Left ventricle myocardium inferior (tissue), 1 donor: ENCODE measurements around the gene PAFAH1B2. TPM values are rescaled to one million over a fixed set of nuclear protein-coding genes. Genes with fewer than 3 reads are reported as not detected.

Experiments used
- DNase-seq: peaks from one replicate; pipeline ENCODE4 v3.0.0-alpha.2; 2020
- H3K27ac ChIP-seq: fragments of 200-600 bp; replicated peaks from 2 replicates; pipeline ENCODE4 v1.8.0; 2021
- H3K27me3 ChIP-seq: fragments of 200-600 bp; 2 replicates; pipeline ENCODE4 v1.8.0; 2021; ENCODE audit warnings: low read depth
- H3K36me3 ChIP-seq: fragments of 200-600 bp; 2 replicates; pipeline ENCODE4 v1.8.0; 2021
- H3K4me1 ChIP-seq: fragments of 200-600 bp; 2 replicates; pipeline ENCODE4 v1.8.0; 2021
- H3K4me3 ChIP-seq: fragments of 200-600 bp; 2 replicates; pipeline ENCODE4 v1.8.0; 2021; ENCODE audit warnings: mild to moderate bottlenecking, moderate library complexity
- H3K9me3 ChIP-seq: fragments of 200-600 bp; replicated peaks from 2 replicates; pipeline ENCODE4 v1.8.0; 2021
- intact Hi-C: fragments of 100-400 bp; cut with micrococcal nuclease; formaldehyde crosslinking; loops from one replicate; pipeline ENCODE4 v1.11.0; 2022
- total RNA-seq: library from RNA; stranded (reverse); fragmentation: NEBNext Ultra II Directional; extraction: Animal tissue kit (Norgen Biotek cat#: 25700); gene quantifications from one replicate; pipeline ENCODE4 v1.2.1, GENCODE V29; 2021
- TF ChIP-seq, protein P1 (sequence below): fragments of 200-600 bp; IDR thresholded peaks from 2 replicates; pipeline ENCODE4 v1.8.0; 2021; ENCODE audit warnings: antibody characterized with exemption, mild to moderate bottlenecking, borderline replicate concordance
- donor health status: DM: no; HTN: yes; CAD: no; lungs with severe emphysema.

PAFAH1B2 gene
- total RNA-seq, 1 donor from 2014 or later = 51.5 TPM

DNA sequence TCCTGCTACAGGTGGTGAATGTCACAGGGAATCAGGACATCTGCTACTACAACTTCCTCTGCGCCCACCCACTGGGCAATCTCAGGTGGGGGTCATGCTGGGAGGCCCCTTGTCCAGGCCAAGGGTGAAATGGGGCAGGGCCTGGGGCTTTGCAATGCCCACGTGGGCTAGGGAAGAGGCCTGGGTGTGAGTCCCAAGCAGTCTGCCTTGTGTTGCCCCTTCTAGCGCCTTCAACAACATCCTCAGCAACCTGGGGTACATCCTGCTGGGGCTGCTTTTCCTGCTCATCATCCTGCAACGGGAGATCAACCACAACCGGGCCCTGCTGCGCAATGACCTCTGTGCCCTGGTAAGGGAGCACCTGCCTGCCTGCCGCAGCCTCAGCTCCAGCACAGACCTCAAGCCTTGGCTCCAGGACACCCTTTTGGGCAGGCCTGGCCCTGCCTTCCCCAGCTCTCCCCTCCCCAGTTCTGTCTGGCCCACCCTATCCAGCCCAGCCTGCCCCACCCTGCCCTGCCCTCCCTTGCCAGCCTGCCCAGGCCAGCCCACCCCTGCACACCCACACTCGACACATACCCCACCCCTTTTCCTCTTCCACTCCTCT is 46.0 kb downstream of the PAFAH1B2 start:
- Histone ChIP-seq H3K27me3 (no peaks in the 10 kb centered on the region), H3K27ac (no peak overlapping the region), H3K4me3 (no peak overlapping the region), H3K9me3 (no peaks in the 10 kb centered on the region), H3K4me1 (no peaks in the 10 kb centered on the region), H3K36me3 (peaks cover 85% of the 10 kb centered on the region)
- intact Hi-C loops = no loop called here
- no peak for DNase-seq
- TF ChIP-seq, protein P1, sequence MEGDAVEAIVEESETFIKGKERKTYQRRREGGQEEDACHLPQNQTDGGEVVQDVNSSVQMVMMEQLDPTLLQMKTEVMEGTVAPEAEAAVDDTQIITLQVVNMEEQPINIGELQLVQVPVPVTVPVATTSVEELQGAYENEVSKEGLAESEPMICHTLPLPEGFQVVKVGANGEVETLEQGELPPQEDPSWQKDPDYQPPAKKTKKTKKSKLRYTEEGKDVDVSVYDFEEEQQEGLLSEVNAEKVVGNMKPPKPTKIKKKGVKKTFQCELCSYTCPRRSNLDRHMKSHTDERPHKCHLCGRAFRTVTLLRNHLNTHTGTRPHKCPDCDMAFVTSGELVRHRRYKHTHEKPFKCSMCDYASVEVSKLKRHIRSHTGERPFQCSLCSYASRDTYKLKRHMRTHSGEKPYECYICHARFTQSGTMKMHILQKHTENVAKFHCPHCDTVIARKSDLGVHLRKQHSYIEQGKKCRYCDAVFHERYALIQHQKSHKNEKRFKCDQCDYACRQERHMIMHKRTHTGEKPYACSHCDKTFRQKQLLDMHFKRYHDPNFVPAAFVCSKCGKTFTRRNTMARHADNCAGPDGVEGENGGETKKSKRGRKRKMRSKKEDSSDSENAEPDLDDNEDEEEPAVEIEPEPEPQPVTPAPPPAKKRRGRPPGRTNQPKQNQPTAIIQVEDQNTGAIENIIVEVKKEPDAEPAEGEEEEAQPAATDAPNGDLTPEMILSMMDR = no peak

- H3K27ac ChIP-seq = no peak overlapping the region
- no peak for DNase-seq
- H3K27me3 ChIP-seq = no peaks in the 10 kb centered on the region
- intact Hi-C loops = no loop called here
- no peaks in the 10 kb centered on the region for H3K9me3 ChIP-seq
- H3K36me3 ChIP-seq = peaks cover 91% of the 10 kb centered on the region
- H3K4me3 ChIP-seq = no peak overlapping the region
- TF ChIP-seq, protein P1 = no peak
- H3K4me1 ChIP-seq = no peaks in the 10 kb centered on the region
Observed at GRCh38 chr11:117191680-117192400, 47.8 kb downstream of the PAFAH1B2 start.

DNA sequence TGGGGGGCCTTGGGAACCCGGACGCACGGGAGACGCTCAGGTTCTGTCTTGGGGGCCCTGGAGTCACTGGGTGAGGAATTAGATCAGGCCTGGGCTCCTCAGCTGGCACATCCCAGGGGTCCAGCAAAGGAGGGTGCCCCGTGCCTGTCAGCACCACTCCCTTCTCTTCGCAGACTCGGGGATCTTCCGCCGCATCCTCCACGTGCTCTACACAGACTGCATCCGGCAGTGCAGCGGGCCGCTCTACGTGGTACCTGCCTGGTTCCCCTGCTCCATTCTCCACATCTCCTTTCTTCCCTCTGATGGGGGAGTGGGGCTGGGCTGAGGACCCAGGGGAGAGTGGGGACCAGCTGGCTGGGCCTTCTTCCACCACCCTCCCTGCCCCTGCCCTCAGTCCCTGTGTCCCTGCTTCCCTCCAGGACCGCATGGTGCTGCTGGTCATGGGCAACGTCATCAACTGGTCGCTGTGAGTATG is 48.4 kb downstream of the PAFAH1B2 start:
- peaks cover 88% of the 10 kb centered on the region for H3K36me3 ChIP-seq
- H3K9me3 ChIP-seq = no peaks in the 10 kb centered on the region
- no peak overlapping the region for H3K27ac ChIP-seq
- intact Hi-C loops = no loop called here
- no peak for DNase-seq
- TF ChIP-seq, protein P1 = no peak
- H3K27me3 ChIP-seq = no peaks in the 10 kb centered on the region
- H3K4me1 ChIP-seq = peaks cover under 1% of the 10 kb centered on the region
- no peak overlapping the region for H3K4me3 ChIP-seq

DNA sequence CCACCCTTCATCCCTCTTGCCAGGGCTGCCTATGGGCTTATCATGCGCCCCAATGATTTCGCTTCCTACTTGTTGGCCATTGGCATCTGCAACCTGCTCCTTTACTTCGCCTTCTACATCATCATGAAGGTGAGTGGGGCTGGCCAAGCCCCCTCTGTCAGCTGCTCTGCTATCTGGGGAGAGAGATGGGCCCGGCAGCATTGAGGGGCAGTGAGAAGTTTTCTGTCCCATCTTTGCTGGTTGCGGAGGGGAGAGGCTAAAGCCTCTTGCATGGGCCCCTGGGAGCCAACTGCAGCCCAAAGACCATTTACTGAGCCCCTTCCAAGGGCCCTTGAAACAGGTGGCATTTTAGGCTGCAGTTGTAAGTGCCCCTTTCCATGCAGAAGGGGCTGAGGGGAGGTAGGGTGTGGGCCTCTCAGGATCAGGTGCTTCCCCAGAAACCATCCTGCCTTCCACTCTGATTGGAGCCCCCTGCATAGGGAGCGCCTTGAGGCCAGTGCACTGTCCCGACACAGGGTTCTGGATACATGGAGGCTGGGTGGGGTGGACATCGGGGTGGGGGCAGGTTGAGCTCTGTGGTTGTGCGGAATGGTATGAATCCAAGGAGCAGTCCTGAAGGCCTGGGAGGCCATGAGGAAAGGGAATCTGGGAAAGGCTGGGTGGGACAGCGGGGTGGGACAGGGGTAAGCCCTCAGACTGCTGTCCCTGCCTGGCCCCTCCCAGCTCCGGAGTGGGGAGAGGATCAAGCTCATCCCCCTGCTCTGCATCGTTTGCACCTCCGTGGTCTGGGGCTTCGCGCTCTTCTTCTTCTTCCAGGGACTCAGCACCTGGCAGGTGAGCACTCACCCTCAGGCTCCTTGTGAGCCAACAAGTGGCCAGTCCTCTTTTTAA is 49.3 kb downstream of the PAFAH1B2 start:
- no peak overlapping the region for H3K27ac ChIP-seq
- H3K36me3 ChIP-seq = peaks cover 78% of the 10 kb centered on the region

DNA sequence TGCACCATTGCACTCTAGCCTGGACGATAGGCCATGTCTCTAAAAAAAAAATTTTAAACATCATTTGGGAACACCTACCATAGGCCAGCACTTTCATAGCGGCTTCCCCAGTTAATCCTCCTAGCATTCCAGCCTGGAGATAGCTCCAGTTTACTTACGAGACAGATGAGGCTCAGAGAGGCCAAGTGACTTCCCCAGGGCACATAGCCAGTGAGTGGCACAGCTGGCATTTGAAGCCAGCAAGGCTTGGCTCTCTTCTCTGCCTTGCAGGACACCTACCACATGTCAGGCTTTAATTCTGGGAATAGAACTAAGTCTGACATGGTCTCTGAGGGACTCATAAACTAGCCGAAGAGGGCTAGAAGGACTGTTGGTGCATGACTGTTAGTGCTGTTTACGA is 50.2 kb downstream of the PAFAH1B2 start:
- intact Hi-C loops = no loop called here

More for the DNA sequence above, 49.3 kb downstream of the PAFAH1B2 start:
- peaks cover 10% of the 10 kb centered on the region for H3K4me1 ChIP-seq
- H3K4me3 ChIP-seq = no peak overlapping the region
- H3K9me3 ChIP-seq = no peaks in the 10 kb centered on the region
- peak; percentile 3 for DNase-seq
- no peaks in the 10 kb centered on the region for H3K27me3 ChIP-seq
- TF ChIP-seq, protein P1 = no peak
- intact Hi-C loops = no loop called here

More for the DNA sequence above, 50.2 kb downstream of the PAFAH1B2 start:
- H3K4me1 ChIP-seq = peaks cover 19% of the 10 kb centered on the region
- TF ChIP-seq, protein P1 = no peak
- no peak overlapping the region for H3K27ac ChIP-seq
- DNase-seq = peak; percentile 1
- H3K4me3 ChIP-seq = no peak overlapping the region
- H3K36me3 ChIP-seq = peaks cover 69% of the 10 kb centered on the region
- H3K27me3 ChIP-seq = no peaks in the 10 kb centered on the region
- H3K9me3 ChIP-seq = no peaks in the 10 kb centered on the region
